ENCODE results near the gene ZNF276. TPM values are rescaled to one million over a fixed set of nuclear protein-coding genes. Genes with fewer than 3 reads are reported as not detected.

The ZNF276 gene
- total RNA-seq, 1 experiment from 2014 or later, result 28.8 TPM

DNA sequence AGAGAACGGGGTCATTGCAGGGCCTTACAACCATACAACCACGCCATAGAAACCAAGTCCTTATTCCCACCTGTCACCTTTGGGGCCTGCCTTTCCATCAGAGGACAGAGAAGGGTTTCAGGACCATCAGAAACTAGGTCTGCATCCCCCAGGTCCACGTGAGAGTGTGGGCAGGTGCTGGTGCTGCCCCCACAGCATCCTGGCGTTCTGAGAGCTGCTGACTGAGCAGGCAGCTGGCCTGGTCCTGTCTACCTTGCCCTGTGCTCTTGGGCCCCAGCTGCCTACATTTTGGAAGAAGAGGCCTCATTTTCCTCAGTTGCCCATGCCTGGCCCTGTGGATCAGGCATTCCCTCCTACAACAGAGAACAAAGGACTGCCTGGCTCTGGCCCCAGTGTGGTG is 21.6 kb downstream of the ZNF276 start:
- Histone ChIP-seq H3K4me2 (no peak overlapping the region), H3K4me1 (replicated peaks; ENCODE audit: insufficient read depth) (no peaks in the 10 kb centered on the region), H3K27me3 (ENCODE audit: insufficient read depth, low read depth) (no peaks in the 10 kb centered on the region), H3K27ac (no peak overlapping the region), H3K4me3 (no peak overlapping the region), H3F3A (ENCODE audit: insufficient read depth, low read depth) (peaks cover 22% of the 10 kb centered on the region), H3K79me2 (ENCODE audit: low read depth) (no peaks in the 10 kb centered on the region), H2AFZ (no peak overlapping the region), H3K36me3 (ENCODE audit: low read depth) (peaks cover 6% of the 10 kb centered on the region; the same call in 1 of the 2 replicates), H4K20me1 (ENCODE audit: insufficient read depth) (peaks cover 3% of the 10 kb centered on the region; the same call in 1 of the 2 replicates), H3K9me3 (ENCODE audit: insufficient read depth, low read depth) (no peaks in the 10 kb centered on the region), H3K9me2 (ENCODE audit: insufficient read depth) (no peaks in the 10 kb centered on the region)
- no peak for DNase-seq
- BruUV-seq (replicated peaks), result no TSS peak
- intact Hi-C loops (cut with micrococcal nuclease; ENCODE audit: unreplicated experiment), result no loop called here
- ChIA-PET POLR2A (ENCODE audit: unreplicated experiment) (interaction anchor here (0.6 kb wide), 2 partner anchors 35 to 332 kb away, joined by 3 to 30 read pairs; no protein-coding TSS in a partner anchor), CTCF (no interaction called here)
- TF ChIP-seq EZH2 (IDR thresholded peaks at IDR 0.05; ENCODE audit: low read depth), result no peak
- TF ChIP-seq, protein P1, sequence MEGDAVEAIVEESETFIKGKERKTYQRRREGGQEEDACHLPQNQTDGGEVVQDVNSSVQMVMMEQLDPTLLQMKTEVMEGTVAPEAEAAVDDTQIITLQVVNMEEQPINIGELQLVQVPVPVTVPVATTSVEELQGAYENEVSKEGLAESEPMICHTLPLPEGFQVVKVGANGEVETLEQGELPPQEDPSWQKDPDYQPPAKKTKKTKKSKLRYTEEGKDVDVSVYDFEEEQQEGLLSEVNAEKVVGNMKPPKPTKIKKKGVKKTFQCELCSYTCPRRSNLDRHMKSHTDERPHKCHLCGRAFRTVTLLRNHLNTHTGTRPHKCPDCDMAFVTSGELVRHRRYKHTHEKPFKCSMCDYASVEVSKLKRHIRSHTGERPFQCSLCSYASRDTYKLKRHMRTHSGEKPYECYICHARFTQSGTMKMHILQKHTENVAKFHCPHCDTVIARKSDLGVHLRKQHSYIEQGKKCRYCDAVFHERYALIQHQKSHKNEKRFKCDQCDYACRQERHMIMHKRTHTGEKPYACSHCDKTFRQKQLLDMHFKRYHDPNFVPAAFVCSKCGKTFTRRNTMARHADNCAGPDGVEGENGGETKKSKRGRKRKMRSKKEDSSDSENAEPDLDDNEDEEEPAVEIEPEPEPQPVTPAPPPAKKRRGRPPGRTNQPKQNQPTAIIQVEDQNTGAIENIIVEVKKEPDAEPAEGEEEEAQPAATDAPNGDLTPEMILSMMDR (conservative IDR thresholded peaks at IDR 0.05), result no peak

DNA sequence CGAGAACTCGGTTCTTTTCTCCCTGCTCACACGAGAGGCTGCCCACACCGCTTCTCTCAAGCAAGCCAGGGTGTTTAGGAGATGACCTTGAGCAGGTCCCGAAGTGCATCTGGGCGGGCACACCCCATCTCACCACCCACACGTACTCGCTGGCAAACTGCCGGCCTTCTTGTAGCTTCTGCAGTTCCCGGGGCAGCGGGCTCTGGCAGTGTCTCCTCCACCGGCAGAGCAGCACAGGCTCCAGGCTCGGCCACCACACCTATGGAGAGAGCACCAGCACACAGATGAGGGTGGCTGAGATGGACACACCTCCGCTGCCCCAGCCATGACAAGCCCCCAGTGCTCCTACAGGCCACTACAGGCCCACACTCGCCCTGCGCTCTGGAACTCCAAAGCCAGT is 23.5 kb downstream of the ZNF276 start:
- Histone ChIP-seq H3K4me3 (no peak overlapping the region), H3K9me2 (ENCODE audit: insufficient read depth) (no peaks in the 10 kb centered on the region), H4K20me1 (ENCODE audit: insufficient read depth) (no peaks in the 10 kb centered on the region), H3K79me2 (ENCODE audit: low read depth) (no peaks in the 10 kb centered on the region), H3K4me1 (replicated peaks; ENCODE audit: insufficient read depth) (no peaks in the 10 kb centered on the region), H3K36me3 (ENCODE audit: low read depth) (no peaks in the 10 kb centered on the region), H2AFZ (no peak overlapping the region), H3K27ac (no peak overlapping the region), H3K9me3 (ENCODE audit: insufficient read depth, low read depth) (no peaks in the 10 kb centered on the region), H3K4me2 (no peak overlapping the region), H3F3A (ENCODE audit: insufficient read depth, low read depth) (peaks cover 21% of the 10 kb centered on the region), H3K27me3 (ENCODE audit: insufficient read depth, low read depth) (no peaks in the 10 kb centered on the region)
- TF ChIP-seq, protein P1 (conservative IDR thresholded peaks at IDR 0.05), result no peak
- TF ChIP-seq EZH2 (IDR thresholded peaks at IDR 0.05; ENCODE audit: low read depth), result no peak
- intact Hi-C loops (cut with micrococcal nuclease; ENCODE audit: unreplicated experiment), result no loop called here
- POLR2A ChIA-PET (ENCODE audit: unreplicated experiment), result no interaction called here
- BruUV-seq (replicated peaks), result no TSS peak
- no peak for DNase-seq
- CTCF ChIA-PET, result no interaction called here

GRCh38 chr16:89746043-89746442 is 24.7 kb downstream of the ZNF276 start:
- H4K20me1 ChIP-seq (ENCODE audit: insufficient read depth), result no peaks in the 10 kb centered on the region
- intact Hi-C loops (cut with micrococcal nuclease; ENCODE audit: unreplicated experiment), result no loop called here
- ChIA-PET CTCF (no interaction called here), POLR2A (ENCODE audit: unreplicated experiment) (interaction anchor here (0.7 kb wide), 1 partner anchor 40 kb away, joined by 4 read pairs; no protein-coding TSS in a partner anchor)
- H3K79me2 ChIP-seq (ENCODE audit: low read depth), result no peaks in the 10 kb centered on the region
- no peak for TF ChIP-seq EZH2 (IDR thresholded peaks at IDR 0.05; ENCODE audit: low read depth)
- TF ChIP-seq, protein P1 (conservative IDR thresholded peaks at IDR 0.05), result no peak
- peaks cover 12% of the 10 kb centered on the region; the same call in 1 of the 2 replicates for H3F3A ChIP-seq (ENCODE audit: insufficient read depth, low read depth)
- no peak overlapping the region for H3K4me2 ChIP-seq
- no peak overlapping the region for H3K27ac ChIP-seq
- H3K4me1 ChIP-seq (replicated peaks; ENCODE audit: insufficient read depth), result no peaks in the 10 kb centered on the region
- BruUV-seq (replicated peaks), result no TSS peak
- H3K9me3 ChIP-seq (ENCODE audit: insufficient read depth, low read depth), result no peaks in the 10 kb centered on the region
- DNase-seq, result no peak
- H3K36me3 ChIP-seq (ENCODE audit: low read depth), result no peaks in the 10 kb centered on the region
- H3K4me3 ChIP-seq, result no peak overlapping the region
- H3K27me3 ChIP-seq (ENCODE audit: insufficient read depth, low read depth), result no peaks in the 10 kb centered on the region
- H2AFZ ChIP-seq, result no peak overlapping the region
- no peaks in the 10 kb centered on the region for H3K9me2 ChIP-seq (ENCODE audit: insufficient read depth)
